GM15510 (cell line): Measurements from ENCODE around the gene COPB2.

Source experiments
- POLR2A ChIP-seq: IDR thresholded peaks from 3 replicates; pipeline ENCODE4 v1.6.1; 2011; ENCODE audit warnings: borderline replicate concordance; ENCODE audit not compliant: insufficient read length; ENCODE audit errors: extremely low read depth

The COPB2 gene

DNA sequence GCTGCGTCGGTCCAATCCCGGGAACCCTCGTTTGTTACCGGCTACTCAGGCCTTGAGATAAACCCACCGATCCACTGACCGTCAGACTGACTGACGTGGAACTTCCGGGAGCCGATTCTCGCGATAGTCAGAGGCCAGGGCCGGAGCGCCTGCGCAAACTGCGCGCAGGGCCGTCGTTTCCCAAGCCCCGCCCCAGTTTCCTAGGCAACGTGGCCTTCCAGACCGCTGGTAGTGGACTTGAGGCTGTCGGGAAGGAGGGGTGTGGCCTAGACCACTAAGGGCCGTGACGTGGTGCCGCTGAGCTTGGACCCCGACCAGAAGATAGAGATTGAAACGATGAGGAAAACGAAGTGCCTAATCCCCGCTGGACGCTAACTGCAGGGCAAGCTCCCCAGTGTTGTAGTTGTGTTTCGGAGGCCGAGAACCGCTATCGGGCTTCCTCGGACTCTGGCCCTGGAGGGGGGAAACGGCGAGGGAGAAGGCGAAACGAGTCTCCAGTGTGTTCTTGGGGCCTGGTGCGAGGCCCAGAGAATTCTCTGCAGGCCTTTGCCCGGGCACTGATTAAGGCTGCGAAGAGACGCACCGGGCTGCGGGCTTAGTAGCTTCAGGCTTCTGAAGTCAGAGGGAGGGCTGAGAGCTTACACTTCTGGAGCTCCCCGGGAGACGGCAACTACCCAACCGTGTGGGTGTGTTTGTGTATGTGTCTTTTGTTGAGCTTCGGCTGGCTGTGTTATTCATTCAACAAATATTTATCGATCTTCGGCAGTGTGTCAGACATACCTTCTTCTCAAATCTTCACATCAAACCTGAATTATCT, at the start of gene COPB2:
Gene COPB2, minus strand, starts transcription at position 96 of the 817 bp plus-strand sequence. CDS start 97 bp downstream, outside the sequence.
- peak; percentile 74 for TF ChIP-seq POLR2A

DNA sequence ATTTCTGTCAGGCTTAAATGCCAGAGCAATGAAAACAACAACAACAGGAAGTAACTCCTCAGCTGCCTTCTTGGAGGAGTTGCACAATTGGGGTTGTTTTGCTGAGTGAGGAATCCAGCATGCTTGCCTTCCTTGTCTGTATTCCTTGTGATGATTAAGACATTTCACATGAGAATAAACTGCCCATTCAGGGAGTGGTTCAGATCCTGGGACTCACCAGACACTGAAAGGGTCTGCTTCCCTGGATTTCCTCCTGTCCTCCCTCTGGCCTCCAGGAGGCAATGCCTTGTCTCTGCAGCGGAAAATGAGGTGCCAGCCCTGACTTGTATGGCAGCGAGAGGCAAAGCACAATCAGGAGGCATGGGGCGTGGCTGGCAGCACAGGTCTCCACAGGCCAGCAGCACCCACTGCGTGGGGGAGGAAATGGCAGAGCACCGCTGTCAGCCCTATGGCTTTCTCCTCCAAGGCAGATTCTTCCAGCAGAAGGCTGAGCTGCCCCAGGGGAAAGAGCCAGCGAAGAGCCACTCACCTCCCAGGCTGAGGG, 45.4 kb upstream of the COPB2 start:
- no peak for TF ChIP-seq POLR2A

DNA sequence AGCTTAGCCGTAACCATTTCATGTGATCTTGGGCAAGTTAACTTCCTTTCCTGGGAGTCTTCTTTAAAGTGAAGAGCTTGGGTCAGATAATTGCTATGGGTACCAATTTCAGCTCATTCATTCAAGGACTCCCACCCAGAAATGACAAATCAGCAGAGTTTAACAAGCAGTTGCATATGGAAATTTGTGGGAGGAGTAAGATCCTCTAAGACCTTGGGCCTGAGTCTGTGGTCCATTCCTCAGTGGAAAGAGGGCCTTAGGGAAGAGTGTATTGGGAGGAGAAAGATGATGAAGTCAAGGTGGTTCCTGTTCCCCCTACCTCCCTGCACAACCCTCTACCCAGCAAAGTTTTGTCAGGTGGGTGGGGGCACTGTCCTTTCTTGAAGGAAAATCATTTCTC, 44.8 kb upstream of the COPB2 start:
- TF ChIP-seq POLR2A: no peak

DNA sequence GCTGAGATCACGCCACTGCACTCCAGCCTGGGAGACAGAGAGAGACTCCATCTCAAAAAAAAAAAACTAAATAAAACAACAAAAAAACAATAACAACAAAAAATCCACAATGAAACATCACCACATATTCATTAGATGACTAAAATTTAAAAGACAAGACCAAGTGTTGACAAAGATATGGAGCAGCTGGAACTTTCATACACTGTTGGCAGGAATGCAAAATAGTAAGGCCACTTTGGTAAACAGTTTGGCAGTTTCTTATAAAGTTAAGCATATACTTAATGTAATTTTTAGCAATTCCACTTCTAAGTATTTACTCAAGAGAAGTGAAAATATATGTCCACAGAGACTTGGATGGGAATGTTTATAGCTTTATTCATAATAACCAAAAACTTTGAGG, 43.6 kb upstream of the COPB2 start:
- TF ChIP-seq POLR2A: no peak

DNA sequence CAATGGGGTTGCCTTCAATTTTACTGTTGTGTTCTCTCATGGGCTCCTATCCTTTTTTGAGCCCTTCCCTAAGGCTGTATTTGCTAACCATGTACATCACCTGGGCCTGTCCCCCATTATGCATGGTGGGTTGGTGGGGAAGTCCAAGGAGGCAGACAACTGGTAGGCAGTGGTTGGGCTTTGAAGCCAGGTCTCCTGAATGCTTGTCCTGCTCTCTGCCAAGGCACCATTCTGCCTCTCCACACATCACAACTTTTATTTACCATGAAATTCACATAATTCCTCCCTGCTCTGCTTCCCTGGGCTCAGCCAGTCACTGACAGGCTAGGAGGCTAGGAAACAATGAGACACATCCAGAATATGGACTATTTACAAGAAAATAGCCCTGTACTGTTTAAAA, 41.0 kb upstream of the COPB2 start:
- TF ChIP-seq POLR2A: no peak

DNA sequence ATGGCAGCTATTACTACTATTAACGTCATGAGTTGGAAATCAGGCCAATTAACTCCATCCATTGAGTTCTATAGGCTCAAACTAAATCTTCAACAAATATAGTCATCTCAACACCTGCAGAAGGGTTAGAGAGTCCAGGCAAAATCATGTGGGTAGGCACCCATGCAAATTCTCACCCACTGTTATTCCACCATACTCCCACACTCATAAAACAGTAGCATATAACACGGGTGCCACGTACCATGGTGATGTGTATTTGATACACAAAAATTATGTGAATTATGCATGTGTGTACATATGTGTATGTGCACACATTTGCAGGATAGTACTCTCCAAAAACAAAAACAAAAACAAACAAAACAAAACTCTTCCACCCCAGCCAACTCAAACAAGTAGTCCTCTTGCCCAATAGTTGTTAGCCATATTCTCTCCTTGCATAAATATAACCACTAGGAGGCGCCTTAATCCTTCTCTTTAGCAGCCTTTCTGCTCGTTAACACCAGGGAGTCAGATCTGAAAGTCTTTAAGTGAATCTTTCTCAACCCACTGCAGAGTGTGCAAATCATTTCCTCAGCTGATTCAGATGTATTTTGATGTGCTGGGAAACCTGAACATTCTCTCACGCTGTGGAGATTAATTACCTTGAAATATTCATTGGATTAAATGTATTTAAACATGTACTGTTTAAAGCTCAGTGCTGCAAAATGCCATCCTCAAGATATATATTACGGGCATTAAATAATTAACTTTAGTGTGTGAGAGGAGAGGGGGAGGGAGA, 38.0 kb upstream of the COPB2 start:
- no peak for TF ChIP-seq POLR2A

DNA sequence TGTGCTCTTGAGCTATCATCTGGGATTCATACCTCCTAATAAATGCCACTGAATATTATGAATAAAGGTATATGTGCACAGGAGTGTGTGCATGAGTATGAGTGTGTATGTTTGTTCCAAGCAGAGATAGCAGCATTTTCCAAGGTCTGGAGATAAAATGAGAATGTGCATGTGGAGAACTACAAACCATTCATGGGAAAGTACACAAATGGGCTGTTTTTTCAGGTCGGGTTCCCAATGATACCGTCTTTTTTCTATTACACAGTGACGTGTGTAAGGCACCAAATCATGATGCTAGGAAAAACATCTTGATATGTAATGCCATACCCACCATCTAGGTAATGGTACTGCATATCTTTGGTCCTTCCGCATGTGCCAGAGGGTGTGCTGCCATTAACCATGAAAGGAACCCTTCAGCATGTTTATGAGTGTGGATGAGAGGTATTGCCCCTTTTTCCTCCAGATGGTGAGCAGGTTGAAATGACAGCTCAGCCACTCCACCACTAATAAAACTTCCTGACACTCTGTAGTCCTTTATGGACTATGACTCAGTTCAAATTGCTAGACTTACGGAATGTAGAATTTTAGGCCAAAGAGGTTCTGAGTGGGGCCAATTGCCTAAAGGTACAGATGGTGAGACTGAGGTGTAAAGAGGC, 36.4 kb upstream of the COPB2 start:
- no peak for TF ChIP-seq POLR2A

DNA sequence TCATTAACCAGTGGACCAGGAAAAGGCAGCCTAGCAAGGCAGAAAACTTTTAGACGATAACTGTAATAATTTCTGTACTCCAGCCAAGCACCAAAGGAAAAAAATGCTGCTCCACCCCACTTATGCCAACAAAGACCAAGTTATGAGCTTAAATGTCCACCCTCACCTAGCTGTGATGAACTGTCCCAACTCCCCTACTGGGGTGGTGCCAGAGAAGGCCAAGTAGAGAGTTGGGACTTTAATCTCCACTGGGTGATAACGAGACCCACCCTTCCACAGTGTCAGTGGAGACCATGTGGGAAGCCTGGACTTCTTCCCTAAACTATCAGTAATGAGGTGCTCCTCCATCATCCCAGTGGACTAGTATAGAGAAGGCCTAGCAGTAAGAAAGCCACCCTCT, 33.8 kb upstream of the COPB2 start:
- TF ChIP-seq POLR2A: no peak

DNA sequence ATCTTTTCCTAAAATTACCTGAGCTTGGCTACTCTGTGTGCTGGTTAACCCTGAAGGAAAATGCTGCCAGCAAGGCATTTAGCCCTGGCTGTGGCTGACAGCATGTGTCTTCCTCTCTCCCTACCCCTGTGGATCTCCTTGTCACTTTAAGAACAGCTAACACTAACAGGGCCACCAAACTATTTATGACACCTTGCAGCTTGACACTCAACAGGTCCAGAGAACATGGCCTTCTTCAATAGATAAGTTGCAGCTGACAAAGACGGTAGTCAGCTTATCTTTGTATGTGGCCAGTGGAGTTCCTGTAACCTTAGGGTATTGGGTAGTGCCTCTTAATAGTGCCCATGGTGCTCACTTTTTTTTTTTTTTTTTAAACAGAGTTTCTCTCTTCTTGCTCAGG, 32.0 kb upstream of the COPB2 start:
- no peak for TF ChIP-seq POLR2A

DNA sequence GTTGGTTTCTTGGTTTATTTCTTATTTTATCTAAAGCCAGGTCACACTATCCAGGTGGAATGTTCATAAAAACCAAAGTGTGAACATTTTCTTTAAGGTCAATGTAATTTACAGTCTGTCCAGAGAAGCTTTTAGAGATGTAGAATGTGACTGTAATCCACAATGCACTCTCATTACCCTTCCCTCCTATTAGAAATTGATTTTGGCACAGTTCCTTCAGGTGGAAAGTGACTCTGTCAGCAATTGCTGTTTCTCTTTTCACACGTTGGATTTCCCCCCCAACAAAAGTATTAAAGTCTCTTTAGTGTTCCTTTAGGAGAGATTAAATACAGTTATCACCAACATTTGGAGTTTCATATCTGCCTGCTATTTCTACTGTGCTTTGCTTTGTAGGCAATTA, 31.6 kb upstream of the COPB2 start:
- TF ChIP-seq POLR2A: no peak

DNA sequence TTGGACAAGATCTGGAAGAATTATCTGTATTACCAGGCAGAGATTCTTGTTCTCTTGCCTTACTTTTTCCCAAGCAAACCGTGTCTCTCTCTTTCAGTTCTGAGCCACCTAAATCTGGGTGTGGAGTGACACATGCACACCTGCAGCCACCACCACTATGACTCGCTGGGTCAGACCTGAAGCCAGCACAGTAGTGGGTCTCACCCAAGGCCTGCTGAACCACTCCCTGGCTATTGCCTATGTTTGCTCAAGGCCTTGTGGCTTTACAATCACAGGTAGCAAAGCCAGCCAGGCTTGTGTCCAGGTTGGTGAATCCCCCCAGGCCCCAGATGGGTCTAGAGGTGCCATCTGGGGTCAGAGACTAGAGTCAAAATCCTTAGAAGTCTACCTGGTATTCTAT, 28.7 kb upstream of the COPB2 start:
- TF ChIP-seq POLR2A: no peak

DNA sequence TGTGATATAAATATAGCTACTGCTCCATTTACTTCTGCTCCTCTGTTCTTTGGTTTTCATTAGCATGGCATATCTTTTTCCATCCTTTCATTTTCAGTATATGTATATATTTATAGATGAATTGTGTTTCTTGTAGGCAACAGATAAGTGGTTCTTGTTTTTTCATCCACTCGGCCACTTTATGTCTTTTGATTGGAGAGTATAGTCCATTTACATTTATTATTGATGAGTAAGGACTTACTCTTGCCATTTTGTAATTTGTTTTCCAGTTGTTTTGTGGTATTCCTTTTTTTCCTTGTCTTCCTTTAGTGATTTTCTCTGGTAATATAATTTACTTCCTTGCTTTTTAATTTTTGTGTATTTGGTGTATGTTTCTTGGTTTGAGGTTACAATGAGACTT, 26.8 kb upstream of the COPB2 start:
- no peak for TF ChIP-seq POLR2A

DNA sequence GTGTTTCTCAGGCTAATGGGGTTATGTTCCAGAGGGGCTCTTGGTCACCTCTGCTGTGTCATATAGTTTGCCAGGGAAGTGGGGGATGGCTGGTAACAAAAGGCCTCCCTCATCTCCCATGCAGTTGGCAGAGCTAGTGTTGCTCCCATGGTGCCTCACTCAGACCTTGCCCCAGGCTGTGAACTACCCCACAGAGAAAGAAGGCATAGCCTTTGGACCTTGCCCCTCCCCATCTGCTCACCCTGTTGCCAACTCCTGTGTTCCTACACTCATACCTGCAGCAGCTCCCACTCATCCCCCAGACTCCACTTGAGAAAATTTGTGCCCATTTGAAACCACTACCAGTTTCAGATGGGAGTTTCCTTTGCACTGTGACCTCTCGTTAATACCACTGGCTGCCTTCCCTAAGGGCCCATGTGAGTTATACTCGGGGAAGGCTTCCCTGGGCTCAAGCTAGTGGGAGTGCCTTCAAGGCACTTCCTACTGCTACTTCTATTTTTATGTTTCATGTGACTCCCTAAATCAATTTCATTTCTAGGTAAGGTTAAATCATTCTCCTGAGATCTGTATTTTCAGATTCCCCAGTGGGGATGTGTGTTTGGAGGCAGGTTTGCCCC, 25.3 kb upstream of the COPB2 start:
- TF ChIP-seq POLR2A: no peak

DNA sequence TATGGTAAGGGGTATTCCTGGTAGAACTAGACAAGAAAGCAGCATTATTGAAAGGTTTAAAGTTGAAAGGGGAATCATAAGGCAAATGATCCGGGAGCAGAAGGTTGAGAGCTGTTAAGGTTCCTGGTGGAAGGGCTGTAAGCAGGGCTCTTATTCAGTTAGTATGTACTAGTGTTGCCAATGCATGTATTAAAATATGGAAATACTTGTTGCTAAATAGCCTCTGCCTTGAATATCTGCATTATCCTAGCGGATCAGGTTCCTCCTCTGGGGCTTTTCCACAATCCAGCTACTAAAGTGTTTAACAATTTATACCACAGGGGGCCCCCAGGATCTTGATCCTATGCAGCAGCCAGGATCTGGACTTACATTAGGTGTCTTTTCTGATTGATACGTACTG, 7.3 kb upstream of the COPB2 start:
- no peak for TF ChIP-seq POLR2A

DNA sequence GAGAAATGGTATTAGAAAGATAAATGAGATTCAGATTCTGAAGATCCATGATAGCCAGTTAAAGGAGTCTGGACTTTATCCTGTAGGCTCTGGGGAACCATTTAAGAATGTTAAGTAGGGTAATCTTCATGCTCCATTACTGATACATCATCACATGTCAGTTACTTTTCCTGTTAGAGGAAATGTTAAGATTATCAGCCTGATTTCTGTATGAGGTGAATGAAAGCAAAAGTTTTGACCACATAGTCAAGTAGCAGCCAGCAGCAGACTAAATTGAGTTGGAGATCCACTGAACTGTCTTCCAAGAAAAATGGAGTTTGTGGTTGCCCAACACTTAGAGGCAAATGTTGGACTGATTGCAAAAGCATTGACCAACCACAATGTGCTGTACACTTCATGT, 4.7 kb upstream of the COPB2 start:
- no peak for TF ChIP-seq POLR2A
